GM12892 (cell line): ENCODE data around the gene ZNF789.

Experiments
- POLR2A ChIP-seq: IDR thresholded peaks from 2 replicates; pipeline ENCODE4 v1.6.1; 2011; ENCODE audit warnings: low read depth, low read length, control low read depth
- POLR2AphosphoS5 ChIP-seq: IDR thresholded peaks from 2 replicates; pipeline ENCODE4 v1.6.1; 2011; ENCODE audit warnings: low read depth, low read length, control low read depth
- TAF1 ChIP-seq: IDR thresholded peaks from 2 replicates; pipeline ENCODE4 v1.6.1; 2011; ENCODE audit warnings: low read depth, mild to moderate bottlenecking, control low read depth, low read length, borderline replicate concordance

GRCh38 chr7:99531354-99531765, 58.7 kb downstream of the ZNF789 start:
- TF ChIP-seq POLR2A: no peak
- TF ChIP-seq POLR2AphosphoS5: no peak
- TF ChIP-seq TAF1: no peak
